Fibroblast of lung (primary cell): ENCODE measurements around the gene ICAM3. TPM values are rescaled to one million over a fixed set of nuclear protein-coding genes. Genes with fewer than 3 reads are reported as not detected.

ENCODE experiments used
- DNase-seq, 2 donors: peaks; one replicate each; pipeline versions ENCODE4 v3.0.0 to v3.0.0-alpha.2; 2010; ENCODE audit warnings: low read depth in 2 of 2
- H2AFZ ChIP-seq: 2 replicates; pipeline ENCODE4 v1.5.1; 2012; ENCODE audit warnings: low read length, control low read depth, inconsistent platforms
- H3K27ac ChIP-seq: 2 replicates; pipeline ENCODE4 v1.5.1; 2011; ENCODE audit warnings: low read length, control low read depth; ENCODE audit not compliant: insufficient read depth
- H3K27me3 ChIP-seq: 2 replicates; pipeline ENCODE4 v1.5.1; 2011; ENCODE audit warnings: mild to moderate bottlenecking, low read length; ENCODE audit not compliant: control insufficient read depth, insufficient read depth
- H3K36me3 ChIP-seq: 2 replicates; pipeline ENCODE4 v1.5.1; 2011; ENCODE audit warnings: low read length; ENCODE audit not compliant: control insufficient read depth, insufficient read depth
- H3K4me1 ChIP-seq: 2 replicates; pipeline ENCODE4 v1.5.1; 2011; ENCODE audit warnings: low read length; ENCODE audit not compliant: control insufficient read depth, insufficient read depth; ENCODE audit errors: extremely low read depth
- H3K4me2 ChIP-seq: 2 replicates; pipeline ENCODE4 v1.5.1; 2011; ENCODE audit warnings: low read length, control low read depth; ENCODE audit not compliant: insufficient read depth; ENCODE audit errors: extremely low read depth
- H3K4me3 ChIP-seq, 4 experiments: fragments of 200-600 bp in 1 of 4; sonication (generic) in 1 of 4; replicated peaks in 1 of 4; 2 replicates each; pipeline ENCODE4 v1.5.1; 2011 to 2016; ENCODE audit warnings: low read length in 4 of 4, low read depth in 3 of 4, mild to moderate bottlenecking in 3 of 4, control low read depth in 2 of 4, inconsistent platforms in 1 of 4, mixed read lengths in 1 of 4; ENCODE audit not compliant: insufficient read depth in 1 of 4; ENCODE audit errors: control extremely low read depth in 1 of 4
- H3K79me2 ChIP-seq: 2 replicates; pipeline ENCODE4 v1.5.1; 2012; ENCODE audit warnings: mild to moderate bottlenecking, low read length, inconsistent platforms; ENCODE audit not compliant: control insufficient read depth, insufficient read depth
- H3K9ac ChIP-seq: 2 replicates; pipeline ENCODE4 v1.5.1; 2011; ENCODE audit warnings: mild to moderate bottlenecking, low read length, control low read depth; ENCODE audit not compliant: insufficient read depth
- H3K9me3 ChIP-seq: 2 replicates; pipeline ENCODE4 v1.5.1; 2012; ENCODE audit warnings: low read depth, low read length; ENCODE audit not compliant: control insufficient read depth, insufficient read depth
- H4K20me1 ChIP-seq: 2 replicates; pipeline ENCODE4 v1.5.1; 2011; ENCODE audit warnings: low read length; ENCODE audit not compliant: control insufficient read depth, insufficient read depth; ENCODE audit errors: extremely low read depth
- CTCF ChIP-seq, 2 donors: IDR thresholded peaks in 1 of 2; conservative IDR thresholded peaks in 1 of 2; 1 replicate in 1 of 2; 2 replicates in 1 of 2; pipeline ENCODE4 v1.5.1; 2011 to 2012; ENCODE audit warnings: low read length in 2 of 2, control low read depth in 1 of 2, inconsistent platforms in 1 of 2, low read depth in 1 of 2, mild to moderate bottlenecking in 1 of 2
- EZH2 ChIP-seq: IDR thresholded peaks from 2 replicates; pipeline ENCODE4 v1.5.1; 2012; ENCODE audit warnings: low read length, control low read depth, mild to moderate bottlenecking; ENCODE audit errors: missing control alignments
- polyA plus RNA-seq, 2 donors: library from polyadenylated mRNA; depleted of rRNA in 1 of 2; stranded (reverse) in 1 of 2; unstranded in 1 of 2; fragments of >200 nt; gene quantifications; 2 replicates each; pipeline ENCODE4 v1.2.1, GENCODE V29; 2011 to 2012; ENCODE audit warnings: missing spikeins in 1 of 2
- total RNA-seq: library from RNA; depleted of rRNA; stranded (reverse); fragments of >200 nt; gene quantifications from 2 replicates; pipeline ENCODE4 v1.2.1, GENCODE V29; 2014

ICAM3 gene
- total and polyA plus RNA-seq, 2 donors (not counting 1 experiment from before 2014, with no cell fraction given), result 4.3 to 4.5 TPM

GRCh38 chr19:10284960-10285278 lies 54.5 kb downstream of the ICAM3 start:
- no peak for DNase-seq
- H3K4me1 ChIP-seq, result peaks cover under 1% of the 10 kb centered on the region
- H4K20me1 ChIP-seq, result no peaks in the 10 kb centered on the region
- no peaks in the 10 kb centered on the region for H3K9me3 ChIP-seq
- no peak overlapping the region for H3K4me2 ChIP-seq
- peaks cover 7% of the 10 kb centered on the region for H3K27me3 ChIP-seq
- no peaks in the 10 kb centered on the region for H3K36me3 ChIP-seq
- no peak overlapping the region for H3K4me3 ChIP-seq
- TF ChIP-seq CTCF (conservative IDR thresholded peaks at IDR 0.05 in 1 of 2, IDR thresholded peaks at IDR 0.05 in 1 of 2; ENCODE audit: low read depth in 1 of 2, low read length in 2 of 2), result no peak
- no peak for TF ChIP-seq EZH2
- H3K27ac ChIP-seq, result no peak overlapping the region
- H3K9ac ChIP-seq, result no peak overlapping the region
- no peak overlapping the region for H2AFZ ChIP-seq
- H3K79me2 ChIP-seq, result no peaks in the 10 kb centered on the region

DNA sequence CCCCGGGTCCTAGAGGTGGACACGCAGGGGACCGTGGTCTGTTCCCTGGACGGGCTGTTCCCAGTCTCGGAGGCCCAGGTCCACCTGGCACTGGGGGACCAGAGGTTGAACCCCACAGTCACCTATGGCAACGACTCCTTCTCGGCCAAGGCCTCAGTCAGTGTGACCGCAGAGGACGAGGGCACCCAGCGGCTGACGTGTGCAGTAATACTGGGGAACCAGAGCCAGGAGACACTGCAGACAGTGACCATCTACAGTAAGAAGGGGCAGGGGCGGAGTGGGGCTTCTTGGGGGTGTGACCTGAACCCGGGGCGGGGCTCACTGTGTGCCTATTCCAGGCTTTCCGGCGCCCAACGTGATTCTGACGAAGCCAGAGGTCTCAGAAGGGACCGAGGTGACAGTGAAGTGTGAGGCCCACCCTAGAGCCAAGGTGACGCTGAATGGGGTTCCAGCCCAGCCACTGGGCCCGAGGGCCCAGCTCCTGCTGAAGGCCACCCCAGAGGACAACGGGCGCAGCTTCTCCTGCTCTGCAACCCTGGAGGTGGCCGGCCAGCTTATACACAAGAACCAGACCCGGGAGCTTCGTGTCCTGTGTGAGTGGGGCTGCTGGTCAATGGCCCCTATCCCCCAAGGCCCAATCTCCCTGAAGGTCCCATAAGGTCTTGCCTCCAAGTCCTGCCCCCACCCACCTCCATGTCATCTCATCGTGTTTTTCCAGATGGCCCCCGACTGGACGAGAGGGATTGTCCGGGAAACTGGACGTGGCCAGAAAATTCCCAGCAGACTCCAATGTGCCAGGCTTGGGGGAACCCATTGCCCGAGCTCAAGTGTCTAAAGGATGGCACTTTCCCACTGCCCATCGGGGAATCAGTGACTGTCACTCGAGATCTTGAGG lies 55.1 kb downstream of the ICAM3 start:
- H3K4me2 ChIP-seq, result no peak overlapping the region
- H3K4me3 ChIP-seq, result no peak overlapping the region
- no peaks in the 10 kb centered on the region for H4K20me1 ChIP-seq
- DNase-seq, result no peak
- no peaks in the 10 kb centered on the region for H3K4me1 ChIP-seq
- H3K79me2 ChIP-seq, result no peaks in the 10 kb centered on the region
- no peak overlapping the region for H2AFZ ChIP-seq
- peaks cover 5% of the 10 kb centered on the region for H3K27me3 ChIP-seq
- H3K36me3 ChIP-seq, result no peaks in the 10 kb centered on the region
- TF ChIP-seq CTCF (conservative IDR thresholded peaks at IDR 0.05 in 1 of 2, IDR thresholded peaks at IDR 0.05 in 1 of 2; ENCODE audit: low read depth in 1 of 2, low read length in 2 of 2) (no peak), EZH2 (no peak)
- no peak overlapping the region for H3K27ac ChIP-seq
- H3K9me3 ChIP-seq, result no peaks in the 10 kb centered on the region
- no peak overlapping the region for H3K9ac ChIP-seq

Other genes starting within 250 kb of the ICAM3 start
- 0.26 and 0.33 TPM in 2 replicates for gene ANGPTL6, start 236.9 kb downstream of the ICAM3 start, total RNA-seq
- gene ANGPTL6, start 236.9 kb downstream of the ICAM3 start, polyA plus RNA-seq, result 0.12 and 0.14 TPM in 2 replicates
- 22.6 and 26.5 TPM in 2 replicates for gene PPAN, start 233.3 kb downstream of the ICAM3 start, total RNA-seq
- 15.3 and 19.7 TPM in 2 replicates for gene PPAN, start 233.3 kb downstream of the ICAM3 start, polyA plus RNA-seq
- 2.6 and 3.3 TPM in 2 replicates for gene P2RY11, start 227.9 kb downstream of the ICAM3 start, total RNA-seq
- 0.68 and 0.88 TPM in 2 replicates for gene P2RY11, start 227.9 kb downstream of the ICAM3 start, polyA plus RNA-seq
- 296 and 385 TPM in 2 replicates for gene EIF3G, start 219.7 kb downstream of the ICAM3 start, total RNA-seq
- 169 and 236 TPM in 2 replicates for gene EIF3G, start 219.7 kb downstream of the ICAM3 start, polyA plus RNA-seq
- gene DNMT1, start 144.7 kb downstream of the ICAM3 start, total RNA-seq, result 22.6 and 33.7 TPM in 2 replicates
- gene DNMT1, start 144.7 kb downstream of the ICAM3 start, polyA plus RNA-seq, result 36.7 and 88.4 TPM in 2 replicates
- 25.9 and 39.3 TPM in 2 replicates for gene S1PR2, start 108.3 kb downstream of the ICAM3 start, total RNA-seq
- 29.6 and 30.4 TPM in 2 replicates for gene S1PR2, start 108.3 kb downstream of the ICAM3 start, polyA plus RNA-seq
- 16.7 and 17.2 TPM in 2 replicates for gene MRPL4, start 87.4 kb downstream of the ICAM3 start, total RNA-seq
- gene MRPL4, start 87.4 kb downstream of the ICAM3 start, polyA plus RNA-seq, result 25.7 and 40.4 TPM in 2 replicates
- gene ICAM1, start 68.5 kb downstream of the ICAM3 start, total RNA-seq, result 8.9 and 15.9 TPM in 2 replicates
- 6.9 and 15.2 TPM in 2 replicates for gene ICAM1, start 68.5 kb downstream of the ICAM3 start, polyA plus RNA-seq
- gene ICAM4, start 52.7 kb downstream of the ICAM3 start, total RNA-seq, result 1.8 and 4.1 TPM in 2 replicates
- gene ICAM4, start 52.7 kb downstream of the ICAM3 start, polyA plus RNA-seq, result 0.42 and 0.58 TPM in 2 replicates
- gene ICAM5, start 49.7 kb downstream of the ICAM3 start, total RNA-seq, result 1.8 and 2.5 TPM in 2 replicates
- 0.47 and 0.55 TPM in 2 replicates for gene ICAM5, start 49.7 kb downstream of the ICAM3 start, polyA plus RNA-seq
- 0.51 and 0.66 TPM in 2 replicates for gene ZGLP1, start 29.8 kb downstream of the ICAM3 start, total RNA-seq
- gene ZGLP1, start 29.8 kb downstream of the ICAM3 start, polyA plus RNA-seq, result 0.35 TPM in 2 replicates
- 14.1 and 21.0 TPM in 2 replicates for gene FDX2, start 23.6 kb downstream of the ICAM3 start, total RNA-seq
- gene FDX2, start 23.6 kb downstream of the ICAM3 start, polyA plus RNA-seq, result 14.0 and 20.8 TPM in 2 replicates
- gene RAVER1, start 6.1 kb downstream of the ICAM3 start, total RNA-seq, result 4.9 and 5.6 TPM in 2 replicates
- gene RAVER1, start 6.1 kb downstream of the ICAM3 start, polyA plus RNA-seq, result 2.3 and 4.3 TPM in 2 replicates
- gene TYK2, start 40.9 kb upstream of the ICAM3 start, total RNA-seq, result 72.4 and 95.5 TPM in 2 replicates
- gene TYK2, start 40.9 kb upstream of the ICAM3 start, polyA plus RNA-seq, result 17.4 and 24.0 TPM in 2 replicates
- gene CDC37, start 63.9 kb upstream of the ICAM3 start, total RNA-seq, result 108 and 129 TPM in 2 replicates
- gene CDC37, start 63.9 kb upstream of the ICAM3 start, polyA plus RNA-seq, result 266 and 342 TPM in 2 replicates
- 3.1 and 4.1 TPM in 2 replicates for gene PDE4A, start 80.9 kb upstream of the ICAM3 start, total RNA-seq
- gene PDE4A, start 80.9 kb upstream of the ICAM3 start, polyA plus RNA-seq, result 3.6 and 4.9 TPM in 2 replicates
- 81.7 and 103 TPM in 2 replicates for gene KEAP1, start 163.7 kb upstream of the ICAM3 start, total RNA-seq
- 36.1 and 51.3 TPM in 2 replicates for gene KEAP1, start 163.7 kb upstream of the ICAM3 start, polyA plus RNA-seq
- gene S1PR5, start 177.8 kb upstream of the ICAM3 start, total RNA-seq, result under 0.01 TPM in 1 of 2 replicates, not detected in the other
- 0.02 and 0.19 TPM in 2 replicates for gene S1PR5, start 177.8 kb upstream of the ICAM3 start, polyA plus RNA-seq
- 13.4 and 14.9 TPM in 2 replicates for gene ATG4D, start 204.3 kb upstream of the ICAM3 start, total RNA-seq
- 7.2 and 12.8 TPM in 2 replicates for gene ATG4D, start 204.3 kb upstream of the ICAM3 start, polyA plus RNA-seq
- gene KRI1, start 226.4 kb upstream of the ICAM3 start, total RNA-seq, result 8.6 and 10.0 TPM in 2 replicates
- gene KRI1, start 226.4 kb upstream of the ICAM3 start, polyA plus RNA-seq, result 9.4 and 12.6 TPM in 2 replicates
- 3.9 and 10.7 TPM in 2 replicates for gene CDKN2D, start 229.4 kb upstream of the ICAM3 start, total RNA-seq
- 9.7 and 15.7 TPM in 2 replicates for gene CDKN2D, start 229.4 kb upstream of the ICAM3 start, polyA plus RNA-seq
- gene AP1M2, start 247.7 kb upstream of the ICAM3 start, total RNA-seq, result 0.17 TPM in 1 of 2 replicates, not detected in the other
- gene AP1M2, start 247.7 kb upstream of the ICAM3 start, polyA plus RNA-seq, result 0.16 and 0.45 TPM in 2 replicates